Thyroid gland (tissue), 4 donors: ENCODE data around the gene ELL.

Experiments
- POLR2A ChIP-seq, 2 donors: fragments of 450-650 bp; IDR thresholded peaks; one replicate each; pipeline ENCODE4 v1.6.1; 2017; ENCODE audit warnings: antibody characterized with exemption in 2 of 2, mild to moderate bottlenecking in 2 of 2, moderate library complexity in 1 of 2
- TF ChIP-seq, protein P1 (sequence below), 6 experiments: fragments of 200-600 bp in 3 of 6; fragments of 450-650 bp in 3 of 6; sonication (generic) in 3 of 6; IDR thresholded peaks; one replicate each; pipeline ENCODE4 v1.5.1; 2016 to 2019; ENCODE audit warnings: antibody characterized with exemption in 6 of 6, mild to moderate bottlenecking in 2 of 6, inconsistent platforms in 1 of 6, moderate library complexity in 1 of 6

- TF ChIP-seq, protein P1, sequence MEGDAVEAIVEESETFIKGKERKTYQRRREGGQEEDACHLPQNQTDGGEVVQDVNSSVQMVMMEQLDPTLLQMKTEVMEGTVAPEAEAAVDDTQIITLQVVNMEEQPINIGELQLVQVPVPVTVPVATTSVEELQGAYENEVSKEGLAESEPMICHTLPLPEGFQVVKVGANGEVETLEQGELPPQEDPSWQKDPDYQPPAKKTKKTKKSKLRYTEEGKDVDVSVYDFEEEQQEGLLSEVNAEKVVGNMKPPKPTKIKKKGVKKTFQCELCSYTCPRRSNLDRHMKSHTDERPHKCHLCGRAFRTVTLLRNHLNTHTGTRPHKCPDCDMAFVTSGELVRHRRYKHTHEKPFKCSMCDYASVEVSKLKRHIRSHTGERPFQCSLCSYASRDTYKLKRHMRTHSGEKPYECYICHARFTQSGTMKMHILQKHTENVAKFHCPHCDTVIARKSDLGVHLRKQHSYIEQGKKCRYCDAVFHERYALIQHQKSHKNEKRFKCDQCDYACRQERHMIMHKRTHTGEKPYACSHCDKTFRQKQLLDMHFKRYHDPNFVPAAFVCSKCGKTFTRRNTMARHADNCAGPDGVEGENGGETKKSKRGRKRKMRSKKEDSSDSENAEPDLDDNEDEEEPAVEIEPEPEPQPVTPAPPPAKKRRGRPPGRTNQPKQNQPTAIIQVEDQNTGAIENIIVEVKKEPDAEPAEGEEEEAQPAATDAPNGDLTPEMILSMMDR (IDR thresholded peaks at IDR 0.05) = no peak
- no peak for TF ChIP-seq POLR2A (IDR thresholded peaks at IDR 0.05)
Measured at GRCh38 chr19:18489627-18490184, 32.2 kb downstream of the ELL start.
